ENCODE data around the gene KCNN4.
"Not testable (repeated sequence)": the region's sequence is repeated elsewhere in the genome, so short reads cannot be mapped to it uniquely, and the experiment has no call there.

DNA sequence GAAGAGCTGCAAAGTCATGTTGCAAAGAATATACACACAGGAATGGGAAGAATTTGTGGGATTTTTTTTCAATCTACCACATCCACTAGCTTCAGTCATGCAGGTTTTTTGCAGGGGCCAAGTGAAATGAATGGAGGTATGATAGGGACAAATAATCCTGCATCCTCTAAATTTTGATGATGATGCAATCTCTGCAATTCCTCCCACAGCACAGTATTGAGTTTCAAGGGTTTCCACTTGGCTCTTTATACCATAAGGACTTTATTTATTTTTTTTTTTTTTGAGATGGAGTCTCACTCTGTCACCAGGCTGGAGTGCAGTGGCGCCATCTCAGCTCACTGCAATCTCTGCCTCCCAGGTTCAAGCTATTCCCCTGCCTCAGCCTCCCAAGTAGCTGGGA is 36.7 kb upstream of the KCNN4 start:
- TF ChIP-seq EZH2phosphoT487 (IDR thresholded peaks at IDR 0.05; ENCODE audit: low read depth): not testable (repeated sequence)
- TF ChIP-seq, protein P1, sequence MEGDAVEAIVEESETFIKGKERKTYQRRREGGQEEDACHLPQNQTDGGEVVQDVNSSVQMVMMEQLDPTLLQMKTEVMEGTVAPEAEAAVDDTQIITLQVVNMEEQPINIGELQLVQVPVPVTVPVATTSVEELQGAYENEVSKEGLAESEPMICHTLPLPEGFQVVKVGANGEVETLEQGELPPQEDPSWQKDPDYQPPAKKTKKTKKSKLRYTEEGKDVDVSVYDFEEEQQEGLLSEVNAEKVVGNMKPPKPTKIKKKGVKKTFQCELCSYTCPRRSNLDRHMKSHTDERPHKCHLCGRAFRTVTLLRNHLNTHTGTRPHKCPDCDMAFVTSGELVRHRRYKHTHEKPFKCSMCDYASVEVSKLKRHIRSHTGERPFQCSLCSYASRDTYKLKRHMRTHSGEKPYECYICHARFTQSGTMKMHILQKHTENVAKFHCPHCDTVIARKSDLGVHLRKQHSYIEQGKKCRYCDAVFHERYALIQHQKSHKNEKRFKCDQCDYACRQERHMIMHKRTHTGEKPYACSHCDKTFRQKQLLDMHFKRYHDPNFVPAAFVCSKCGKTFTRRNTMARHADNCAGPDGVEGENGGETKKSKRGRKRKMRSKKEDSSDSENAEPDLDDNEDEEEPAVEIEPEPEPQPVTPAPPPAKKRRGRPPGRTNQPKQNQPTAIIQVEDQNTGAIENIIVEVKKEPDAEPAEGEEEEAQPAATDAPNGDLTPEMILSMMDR (IDR thresholded peaks at IDR 0.05; ENCODE audit: low read depth, low read length): not testable (repeated sequence)
